SK-N-MC (cell line): ENCODE data around the gene RSRC1.

Source experiments
- EZH2 ChIP-seq: fragments of 200-600 bp; sonication (generic); IDR thresholded peaks from one replicate; pipeline ENCODE4 v1.6.1; 2017; ENCODE audit warnings: antibody characterized with exemption
- POLR2AphosphoS5 ChIP-seq: IDR thresholded peaks from 2 replicates; pipeline ENCODE4 v1.6.1; 2012; ENCODE audit warnings: mild to moderate bottlenecking, low read depth, low read length, borderline replicate concordance

- TF ChIP-seq POLR2AphosphoS5 = no peak
- TF ChIP-seq EZH2 = no peak
Observed at GRCh38 chr3:158539414-158540014, 429.6 kb downstream of the RSRC1 start.
